HepG2 (cell line): Measurements from ENCODE around the gene AKIP1. TPM values are rescaled to one million over a fixed set of nuclear protein-coding genes. Genes with fewer than 3 reads are reported as not detected.
A peak's percentile ranks its signal among the peaks of the same experiment; 100 is the strongest.

Source experiments
- BCLAF1 ChIP-seq: fragments of 450-650 bp; IDR thresholded peaks from 2 replicates; pipeline ENCODE4 v1.6.1; 2017; ENCODE audit warnings: mild to moderate bottlenecking
- CAMTA2 ChIP-seq: sonication (generic); formaldehyde crosslinking; IDR thresholded peaks from 2 replicates; pipeline ENCODE4 v1.4.0; 2020; ENCODE audit warnings: mild to moderate bottlenecking, missing genetic modification reagents, borderline replicate concordance
- GATA4 ChIP-seq: sonication (generic); IDR thresholded peaks from 2 replicates; pipeline ENCODE4 v1.6.1; 2016; ENCODE audit warnings: antibody characterized with exemption, low read depth, borderline replicate concordance
- GZF1 ChIP-seq: sonication (generic); formaldehyde crosslinking; IDR thresholded peaks from 2 replicates; pipeline ENCODE4 v1.5.1; 2020; ENCODE audit warnings: mild to moderate bottlenecking, missing genetic modification reagents
- JUNB ChIP-seq: sonication (generic); formaldehyde crosslinking; IDR thresholded peaks from 2 replicates; pipeline ENCODE4 v1.8.0; 2022; ENCODE audit warnings: missing genetic modification reagents, mild to moderate bottlenecking, borderline replicate concordance
- KLF6 ChIP-seq: IDR thresholded peaks from 2 replicates; pipeline ENCODE4 v1.8.0; 2016; ENCODE audit warnings: missing biosample characterization, missing genetic modification reagents
- LBX2 ChIP-seq: sonication (generic); formaldehyde crosslinking; IDR thresholded peaks from 2 replicates; pipeline ENCODE4 v1.5.0; 2020; ENCODE audit warnings: missing genetic modification reagents, mild to moderate bottlenecking, borderline replicate concordance
- MLXIP ChIP-seq: sonication (generic); formaldehyde crosslinking; IDR thresholded peaks from 2 replicates; pipeline ENCODE4 v1.9.0; 2021; ENCODE audit warnings: missing genetic modification reagents, borderline replicate concordance
- NRL ChIP-seq: sonication (generic); formaldehyde crosslinking; IDR thresholded peaks from 2 replicates; pipeline ENCODE4 v1.5.0; 2020; ENCODE audit warnings: missing genetic modification reagents, mild to moderate bottlenecking, moderate library complexity, borderline replicate concordance
- RBAK ChIP-seq: sonication (generic); formaldehyde crosslinking; IDR thresholded peaks from 2 replicates; pipeline ENCODE4 v1.5.1; 2020; ENCODE audit warnings: mild to moderate bottlenecking, missing genetic modification reagents
- RFX3 ChIP-seq: IDR thresholded peaks from 2 replicates; pipeline ENCODE4 v1.6.1; 2016; ENCODE audit warnings: missing biosample characterization, missing genetic modification reagents
- SIN3A ChIP-seq: IDR thresholded peaks from 2 replicates; pipeline ENCODE4 v1.6.1; 2011; ENCODE audit warnings: low read depth, mild to moderate bottlenecking, control low read depth, low read length, borderline replicate concordance
- SRSF1 ChIP-seq: fragments of 200-400 bp; formaldehyde crosslinking; optimal IDR thresholded peaks from 2 replicates; pipeline ENCODE3; 2017; ENCODE audit warnings: mild to moderate bottlenecking, low read depth, low read length, moderate library complexity
- TARDBP ChIP-seq: sonication (generic); formaldehyde crosslinking; IDR thresholded peaks from 2 replicates; pipeline ENCODE4 v1.8.0; 2022; ENCODE audit warnings: mild to moderate bottlenecking, missing genetic modification reagents
- TGIF2 ChIP-seq: IDR thresholded peaks from 2 replicates; pipeline ENCODE4 v1.6.1; 2016; ENCODE audit warnings: control low read depth, missing compliant biosample characterization
- ZBTB38 ChIP-seq: sonication (generic); formaldehyde crosslinking; IDR thresholded peaks from 2 replicates; pipeline ENCODE4 v1.5.1; 2020; ENCODE audit warnings: mild to moderate bottlenecking, missing genetic modification reagents
- ZIK1 ChIP-seq: sonication (generic); formaldehyde crosslinking; IDR thresholded peaks from 2 replicates; pipeline ENCODE4 v1.5.0; 2020; ENCODE audit warnings: mild to moderate bottlenecking, low read depth, missing genetic modification reagents, borderline replicate concordance
- ZNF503 ChIP-seq: sonication (generic); formaldehyde crosslinking; IDR thresholded peaks from 2 replicates; pipeline ENCODE4 v1.4.0; 2020; ENCODE audit warnings: missing genetic modification reagents
- ZNF766 ChIP-seq: sonication (generic); formaldehyde crosslinking; IDR thresholded peaks from 2 replicates; pipeline ENCODE4 v1.5.0; 2020; ENCODE audit warnings: missing genetic modification reagents, borderline replicate concordance
- polyA plus RNA-seq, 8 experiments: library from polyadenylated mRNA; depleted of rRNA in 3 of 8; stranded (reverse) in 7 of 8; unstranded in 1 of 8; fragments of >200 nt; fragmentation: Illumina TruSeq in 4 of 8; extraction: Trizol in 4 of 8; gene quantifications; 2 replicates each; pipeline versions ENCODE4 v1.2.1 to v1.2.3, GENCODE V29; 2011 to 2016; ENCODE audit warnings: low read depth in 4 of 8, missing spikeins in 1 of 8, mixed read lengths in 1 of 8; ENCODE audit not compliant: insufficient read depth in 1 of 8
- total RNA-seq, 5 experiments: library from RNA; depleted of rRNA; stranded (reverse); fragments of >200 nt; fragmentation: Illumina TruSeq; extraction: Trizol; gene quantifications; 2 replicates each; pipeline ENCODE4 v1.2.3, GENCODE V29; 2016; ENCODE audit warnings: low read depth in 1 of 5

AKIP1 gene
- total and polyA plus RNA-seq, 2 of the 13 experiments (the other 11 are each of a cell fraction or from before 2014, with no cell fraction given) = 10.0 to 20.3 TPM

GRCh38 chr11:8911029-8911823 lies at the start of gene AKIP1 (continued):
- TF ChIP-seq MLXIP (CRISPR knock-in tag) (no peak), GATA4 (no peak), RFX3 (no peak), CAMTA2 (CRISPR knock-in tag) (no peak), SRSF1 (no peak), BCLAF1 (no peak), TGIF2 (CRISPR knock-in tag) (0 out of 2 replicates have a peak, but pooled peaks have one; percentile 62), ZBTB38 (no peak), KLF6 (CRISPR knock-in tag) (no peak), JUNB (CRISPR knock-in tag) (no peak), SIN3A (peak; percentile 45; the same call in 1 of the 2 replicates), LBX2 (CRISPR knock-in tag) (peak; percentile 69; the same call in 1 of the 2 replicates), RBAK (no peak), ZNF766 (CRISPR knock-in tag) (no peak), ZIK1 (CRISPR knock-in tag) (no peak; the same call in 1 of the 2 replicates), TARDBP (CRISPR knock-in tag) (peak; percentile 36; the same call in 1 of the 2 replicates), GZF1 (CRISPR knock-in tag) (0 out of 2 replicates have a peak, but pooled peaks have one; percentile 58), NRL (CRISPR knock-in tag) (peak; percentile 82), ZNF503 (CRISPR knock-in tag) (no peak)
